ENCODE results near the gene ZSCAN18.

Gene ZSCAN18

GRCh38 chr19:58134244-58134643, 36.2 kb upstream of the ZSCAN18 start:
- no peak overlapping the region for H2AFZ ChIP-seq (ENCODE audit: low read length)
- TF ChIP-seq CTCF (IDR thresholded peaks at IDR 0.05; ENCODE audit: low read length) (no peak), EZH2 (IDR thresholded peaks at IDR 0.05; ENCODE audit: borderline replicate concordance, low read length) (no peak)
- H3K36me3 ChIP-seq (ENCODE audit: insufficient read depth, low read length) = peaks cover 86% of the 10 kb centered on the region
- H3K27ac ChIP-seq (ENCODE audit: low read depth, low read length, poor library complexity, severe bottlenecking) = no peak overlapping the region
- H3K27me3 ChIP-seq (ENCODE audit: insufficient read depth, low read length) = no peaks in the 10 kb centered on the region
- H3K4me3 ChIP-seq (ENCODE audit: low read depth, low read length, poor library complexity, severe bottlenecking) = no peak overlapping the region
- no peaks in the 10 kb centered on the region for H3K79me2 ChIP-seq (ENCODE audit: insufficient read depth, low read length)
- no peaks in the 10 kb centered on the region for H4K20me1 ChIP-seq (ENCODE audit: insufficient read depth, low read length)
- no peaks in the 10 kb centered on the region for H3K9me2 ChIP-seq (ENCODE audit: low read depth, low read length)
- H3K4me1 ChIP-seq (ENCODE audit: insufficient read depth, low read length, severe bottlenecking) = no peaks in the 10 kb centered on the region
- H3K9me3 ChIP-seq (ENCODE audit: low read length) = peaks cover 37% of the 10 kb centered on the region
- H3K9ac ChIP-seq (ENCODE audit: low read length) = no peak overlapping the region
- H3K4me2 ChIP-seq (ENCODE audit: low read length) = no peak overlapping the region
- H3F3A ChIP-seq (ENCODE audit: insufficient read depth, low read length) = no peaks in the 10 kb centered on the region

- Histone ChIP-seq H3K4me2 (ENCODE audit: low read length) (no peak overlapping the region), H3K36me3 (ENCODE audit: insufficient read depth, low read length) (peaks cover 63% of the 10 kb centered on the region), H3K9ac (ENCODE audit: low read length) (no peak overlapping the region), H3F3A (ENCODE audit: insufficient read depth, low read length) (no peaks in the 10 kb centered on the region), H4K20me1 (ENCODE audit: insufficient read depth, low read length) (no peaks in the 10 kb centered on the region), H3K4me1 (ENCODE audit: insufficient read depth, low read length, severe bottlenecking) (no peaks in the 10 kb centered on the region), H3K79me2 (ENCODE audit: insufficient read depth, low read length) (no peaks in the 10 kb centered on the region), H3K4me3 (ENCODE audit: low read depth, low read length, poor library complexity, severe bottlenecking) (no peak overlapping the region), H3K27ac (ENCODE audit: low read depth, low read length, poor library complexity, severe bottlenecking) (no peak overlapping the region), H3K9me2 (ENCODE audit: low read depth, low read length) (no peaks in the 10 kb centered on the region), H3K9me3 (ENCODE audit: low read length) (peaks cover 61% of the 10 kb centered on the region), H3K27me3 (ENCODE audit: insufficient read depth, low read length) (no peaks in the 10 kb centered on the region), H2AFZ (ENCODE audit: low read length) (no peak overlapping the region)
- TF ChIP-seq CTCF (IDR thresholded peaks at IDR 0.05; ENCODE audit: low read length) (no peak), EZH2 (IDR thresholded peaks at IDR 0.05; ENCODE audit: borderline replicate concordance, low read length) (no peak)
Observed at GRCh38 chr19:58129284-58129683, 31.3 kb upstream of the ZSCAN18 start.

- H3K9me3 ChIP-seq (ENCODE audit: low read length) = peaks cover 64% of the 10 kb centered on the region
- H3K4me3 ChIP-seq (ENCODE audit: low read depth, low read length, poor library complexity, severe bottlenecking) = no peak overlapping the region
- no peak overlapping the region for H3K4me2 ChIP-seq (ENCODE audit: low read length)
Observed at GRCh38 chr19:58128041-58128685, 30.1 kb upstream of the ZSCAN18 start.

GRCh38 chr19:58123354-58123753, 25.3 kb upstream of the ZSCAN18 start:
- H3K4me1 ChIP-seq (ENCODE audit: insufficient read depth, low read length, severe bottlenecking) = no peaks in the 10 kb centered on the region
- H2AFZ ChIP-seq (ENCODE audit: low read length) = no peak overlapping the region
- H3K9ac ChIP-seq (ENCODE audit: low read length) = no peak overlapping the region
- H3K4me2 ChIP-seq (ENCODE audit: low read length) = no peak overlapping the region
- H3K9me2 ChIP-seq (ENCODE audit: low read depth, low read length) = no peaks in the 10 kb centered on the region
- peaks cover 11% of the 10 kb centered on the region for H3K36me3 ChIP-seq (ENCODE audit: insufficient read depth, low read length)
- no peak for TF ChIP-seq CTCF (IDR thresholded peaks at IDR 0.05; ENCODE audit: low read length)
- no peak for TF ChIP-seq EZH2 (IDR thresholded peaks at IDR 0.05; ENCODE audit: borderline replicate concordance, low read length)
- no peaks in the 10 kb centered on the region for H3K27me3 ChIP-seq (ENCODE audit: insufficient read depth, low read length)
- H3K9me3 ChIP-seq (ENCODE audit: low read length) = peaks cover 61% of the 10 kb centered on the region
- no peak overlapping the region for H3K27ac ChIP-seq (ENCODE audit: low read depth, low read length, poor library complexity, severe bottlenecking)
- H3K4me3 ChIP-seq (ENCODE audit: low read depth, low read length, poor library complexity, severe bottlenecking) = no peak overlapping the region
- no peaks in the 10 kb centered on the region for H3K79me2 ChIP-seq (ENCODE audit: insufficient read depth, low read length)
- no peaks in the 10 kb centered on the region for H3F3A ChIP-seq (ENCODE audit: insufficient read depth, low read length)
- no peaks in the 10 kb centered on the region for H4K20me1 ChIP-seq (ENCODE audit: insufficient read depth, low read length)

More at GRCh38 chr19:58128041-58128685, 30.1 kb upstream of the ZSCAN18 start:
- TF ChIP-seq EZH2 (IDR thresholded peaks at IDR 0.05; ENCODE audit: borderline replicate concordance, low read length) = no peak
- no peaks in the 10 kb centered on the region for H3K9me2 ChIP-seq (ENCODE audit: low read depth, low read length)
- no peak overlapping the region for H2AFZ ChIP-seq (ENCODE audit: low read length)
- H3F3A ChIP-seq (ENCODE audit: insufficient read depth, low read length) = no peaks in the 10 kb centered on the region
- H3K79me2 ChIP-seq (ENCODE audit: insufficient read depth, low read length) = no peaks in the 10 kb centered on the region
- H3K27ac ChIP-seq (ENCODE audit: low read depth, low read length, poor library complexity, severe bottlenecking) = no peak overlapping the region
- no peaks in the 10 kb centered on the region for H3K4me1 ChIP-seq (ENCODE audit: insufficient read depth, low read length, severe bottlenecking)
- no peaks in the 10 kb centered on the region for H3K27me3 ChIP-seq (ENCODE audit: insufficient read depth, low read length)
- no peaks in the 10 kb centered on the region for H4K20me1 ChIP-seq (ENCODE audit: insufficient read depth, low read length)
- H3K36me3 ChIP-seq (ENCODE audit: insufficient read depth, low read length) = peaks cover 52% of the 10 kb centered on the region
- no peak overlapping the region for H3K9ac ChIP-seq (ENCODE audit: low read length)

All from OCI-LY1 (cell line).